GM18520 (cell line): ENCODE data around the gene PRR23E.

Experiments
- ATAC-seq: cut with Tn5 transposase; IDR thresholded peaks from one replicate; pipeline ENCODE4 v1.9.1; 2021; ENCODE audit not compliant: unreplicated experiment

The PRR23E gene

GRCh38 chr3:127207727-127208482 lies 15.0 kb downstream of the PRR23E start:
- ATAC-seq: no peak

- no peak for ATAC-seq
These were observed 15.7 kb downstream of the PRR23E start for GRCh38 chr3:127208483-127209100.

- ATAC-seq: no peak
These were observed 16.4 kb downstream of the PRR23E start for GRCh38 chr3:127209155-127209839.

- no peak for ATAC-seq
These were observed 17.1 kb downstream of the PRR23E start for GRCh38 chr3:127209840-127210653.

- no peak for ATAC-seq
These were observed 17.7 kb downstream of the PRR23E start for GRCh38 chr3:127210654-127210943.

GRCh38 chr3:127211118-127212060 lies 18.5 kb downstream of the PRR23E start:
- ATAC-seq: no peak

GRCh38 chr3:127212231-127212630 lies 19.3 kb downstream of the PRR23E start:
- ATAC-seq: no peak

GRCh38 chr3:127212711-127213110 lies 19.8 kb downstream of the PRR23E start:
- no peak for ATAC-seq

- no peak for ATAC-seq
These were observed 20.5 kb downstream of the PRR23E start for GRCh38 chr3:127213381-127213918.

- ATAC-seq: no peak
These were observed 22.0 kb downstream of the PRR23E start for GRCh38 chr3:127214975-127215374.

GRCh38 chr3:127215714-127216414 lies 22.9 kb downstream of the PRR23E start:
- ATAC-seq: no peak

- ATAC-seq: peak; percentile 69
These were observed 23.7 kb downstream of the PRR23E start for GRCh38 chr3:127216415-127217261.

GRCh38 chr3:127217596-127218453 lies 24.9 kb downstream of the PRR23E start:
- ATAC-seq: no peak

GRCh38 chr3:127218454-127218922 lies 25.6 kb downstream of the PRR23E start:
- no peak for ATAC-seq

GRCh38 chr3:127220497-127220896 lies 27.6 kb downstream of the PRR23E start:
- no peak for ATAC-seq

- no peak for ATAC-seq
These were observed 28.1 kb downstream of the PRR23E start for GRCh38 chr3:127221037-127221436.

- no peak for ATAC-seq
These were observed 28.6 kb downstream of the PRR23E start for GRCh38 chr3:127221446-127222035.
